WTC11 (cell line): ENCODE measurements around the gene IVD. TPM values are rescaled to one million over a fixed set of nuclear protein-coding genes. Genes with fewer than 3 reads are reported as not detected.
A peak's percentile ranks its signal among the peaks of the same experiment; 100 is the strongest.

Experiments used
- CBFB ChIP-seq: sonication (generic); formaldehyde crosslinking; IDR thresholded peaks from 2 replicates; pipeline ENCODE4 v1.8.1; 2022; ENCODE audit warnings: mild to moderate bottlenecking, low read depth, missing genetic modification reagents
- CREM ChIP-seq: sonication (generic); formaldehyde crosslinking; IDR thresholded peaks from 2 replicates; pipeline ENCODE4 v1.8.1; 2022; ENCODE audit warnings: mild to moderate bottlenecking, missing genetic modification reagents, moderate library complexity
- ELF4 ChIP-seq: sonication (generic); formaldehyde crosslinking; IDR thresholded peaks from 2 replicates; pipeline ENCODE4 v1.8.1; 2022; ENCODE audit warnings: low read depth, mild to moderate bottlenecking, moderate library complexity, missing genetic modification reagents
- FOXJ3 ChIP-seq: sonication (generic); formaldehyde crosslinking; IDR thresholded peaks from 2 replicates; pipeline ENCODE4 v1.9.0; 2021; ENCODE audit warnings: missing genetic modification reagents, mild to moderate bottlenecking, borderline replicate concordance
- HMGA2 ChIP-seq: fragments of 250-450 bp; sonication (Bioruptor Pico); IDR thresholded peaks from 2 replicates; pipeline ENCODE4 v1.4.0; 2021; ENCODE audit warnings: mild to moderate bottlenecking, moderate library complexity
- IRF2 ChIP-seq: sonication (generic); formaldehyde crosslinking; IDR thresholded peaks from 2 replicates; pipeline ENCODE4 v1.8.0; 2022; ENCODE audit warnings: low read depth, missing genetic modification reagents, borderline replicate concordance
- MYBL2 ChIP-seq: sonication (generic); formaldehyde crosslinking; IDR thresholded peaks from 2 replicates; pipeline ENCODE4 v1.8.1; 2023; ENCODE audit warnings: mild to moderate bottlenecking, moderate library complexity, missing genetic modification reagents
- NR1H2 ChIP-seq: sonication (generic); formaldehyde crosslinking; IDR thresholded peaks from 2 replicates; pipeline ENCODE4 v1.9.0; 2021; ENCODE audit warnings: mild to moderate bottlenecking, moderate library complexity, missing genetic modification reagents
- OVOL2 ChIP-seq: fragments of 250-450 bp; sonication (Bioruptor Pico); IDR thresholded peaks from 2 replicates; pipeline ENCODE4 v1.9.0; 2021; ENCODE audit warnings: mild to moderate bottlenecking, borderline replicate concordance
- PRRX2 ChIP-seq: fragments of 250-450 bp; sonication (Bioruptor Pico); IDR thresholded peaks from 2 replicates; pipeline ENCODE4 v1.8.0; 2021; ENCODE audit warnings: mild to moderate bottlenecking
- SMAD3 ChIP-seq: sonication (generic); formaldehyde crosslinking; IDR thresholded peaks from 2 replicates; pipeline ENCODE4 v1.8.0; 2022; ENCODE audit warnings: missing genetic modification reagents, mild to moderate bottlenecking, borderline replicate concordance
- SOX15 ChIP-seq: fragments of 250-450 bp; sonication (Bioruptor Pico); IDR thresholded peaks from 2 replicates; pipeline ENCODE4 v1.9.0; 2021; ENCODE audit warnings: mild to moderate bottlenecking
- TCF7 ChIP-seq: sonication (generic); formaldehyde crosslinking; IDR thresholded peaks from 2 replicates; pipeline ENCODE4 v1.8.0; 2022; ENCODE audit warnings: mild to moderate bottlenecking, low read depth, missing genetic modification reagents, moderate library complexity
- TP53 ChIP-seq: sonication (generic); formaldehyde crosslinking; IDR thresholded peaks from 2 replicates; pipeline ENCODE4 v1.8.1; 2023; ENCODE audit warnings: mild to moderate bottlenecking, missing genetic modification reagents
- ZNF232 ChIP-seq: sonication (generic); formaldehyde crosslinking; IDR thresholded peaks from 2 replicates; pipeline ENCODE4 v1.8.0; 2022; ENCODE audit warnings: mild to moderate bottlenecking, missing genetic modification reagents
- ZNF263 ChIP-seq: sonication (generic); formaldehyde crosslinking; IDR thresholded peaks from 2 replicates; pipeline ENCODE4 v1.8.1; 2022; ENCODE audit warnings: low read depth, mild to moderate bottlenecking, moderate library complexity, missing genetic modification reagents
- total RNA-seq: library from RNA; stranded (reverse); gene quantifications from 3 replicates; pipeline ENCODE4 v1.2.3, GENCODE V29; 2021
- TF ChIP-seq, protein P1 (sequence below): sonication (generic); formaldehyde crosslinking; conservative IDR thresholded peaks from 2 replicates; pipeline ENCODE4 v1.8.1; 2022; ENCODE audit warnings: mild to moderate bottlenecking, missing genetic modification reagents
- TF ChIP-seq, protein P2 (sequence below): sonication (generic); formaldehyde crosslinking; IDR thresholded peaks from 2 replicates; pipeline ENCODE4 v1.8.0; 2022; ENCODE audit warnings: missing genetic modification reagents
- TF ChIP-seq, protein P3 (sequence below): sonication (generic); formaldehyde crosslinking; conservative IDR thresholded peaks from 2 replicates; pipeline ENCODE4 v1.8.1; 2023; ENCODE audit warnings: mild to moderate bottlenecking, low read depth, missing genetic modification reagents, moderate library complexity
- TF ChIP-seq, protein P4 (sequence below): sonication (generic); formaldehyde crosslinking; IDR thresholded peaks from 2 replicates; pipeline ENCODE4 v1.8.0; 2022; ENCODE audit warnings: mild to moderate bottlenecking, missing genetic modification reagents
- TF ChIP-seq, protein P5 (sequence below): sonication (generic); formaldehyde crosslinking; IDR thresholded peaks from 2 replicates; pipeline ENCODE4 v1.8.1; 2022; ENCODE audit warnings: low read depth, mild to moderate bottlenecking, moderate library complexity, missing genetic modification reagents, borderline replicate concordance
- TF ChIP-seq, protein P6 (sequence below): sonication (generic); formaldehyde crosslinking; IDR thresholded peaks from 2 replicates; pipeline ENCODE4 v1.8.1; 2022; ENCODE audit warnings: low read depth, missing genetic modification reagents, borderline replicate concordance
- TF ChIP-seq, protein P7 (sequence below): fragments of 250-450 bp; sonication (Bioruptor Pico); IDR thresholded peaks from 2 replicates; pipeline ENCODE4 v1.9.0; 2021; ENCODE audit warnings: mild to moderate bottlenecking
- TF ChIP-seq, protein P8 (sequence below): sonication (generic); formaldehyde crosslinking; IDR thresholded peaks from 2 replicates; pipeline ENCODE4 v1.8.1; 2023; ENCODE audit warnings: mild to moderate bottlenecking, missing genetic modification reagents

IVD gene
- total RNA-seq, 1 experiment from 2014 or later: 96.1 TPM

DNA sequence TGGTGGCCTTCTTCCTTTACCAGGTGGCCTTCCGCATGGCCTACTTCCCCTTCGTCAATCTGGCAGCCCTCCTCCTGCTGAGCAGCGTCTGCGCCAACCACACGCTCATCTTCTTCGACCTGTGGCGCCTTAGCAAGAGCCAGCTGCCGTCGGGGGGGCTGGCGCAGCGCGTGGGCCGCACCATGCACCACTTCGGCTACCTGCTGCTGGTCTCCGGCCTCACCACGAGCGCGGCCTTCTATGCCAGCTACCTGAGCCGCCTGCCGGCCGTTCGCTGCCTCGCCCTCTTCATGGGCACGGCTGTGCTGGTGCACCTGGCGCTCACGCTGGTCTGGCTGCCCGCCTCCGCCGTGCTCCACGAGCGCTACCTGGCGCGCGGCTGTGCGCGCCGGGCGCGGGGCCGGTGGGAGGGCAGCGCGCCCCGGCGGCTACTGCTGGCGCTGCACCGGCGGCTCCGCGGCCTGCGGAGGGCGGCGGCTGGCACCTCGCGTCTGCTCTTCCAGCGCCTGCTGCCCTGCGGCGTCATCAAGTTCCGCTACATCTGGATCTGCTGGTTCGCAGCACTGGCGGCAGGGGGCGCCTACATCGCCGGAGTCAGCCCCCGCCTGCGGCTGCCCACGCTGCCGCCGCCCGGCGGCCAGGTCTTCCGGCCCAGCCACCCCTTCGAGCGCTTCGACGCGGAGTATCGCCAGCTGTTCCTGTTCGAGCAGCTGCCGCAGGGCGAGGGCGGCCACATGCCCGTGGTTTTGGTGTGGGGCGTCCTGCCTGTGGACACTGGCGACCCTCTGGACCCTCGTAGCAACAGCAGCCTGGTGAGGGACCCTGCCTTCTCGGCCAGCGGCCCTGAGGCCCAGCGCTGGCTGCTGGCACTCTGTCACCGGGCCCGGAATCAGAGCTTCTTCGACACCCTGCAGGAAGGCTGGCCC is 37.6 kb upstream of the IVD start (continued):
- TF ChIP-seq, protein P1, sequence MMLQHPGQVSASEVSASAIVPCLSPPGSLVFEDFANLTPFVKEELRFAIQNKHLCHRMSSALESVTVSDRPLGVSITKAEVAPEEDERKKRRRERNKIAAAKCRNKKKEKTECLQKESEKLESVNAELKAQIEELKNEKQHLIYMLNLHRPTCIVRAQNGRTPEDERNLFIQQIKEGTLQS: peak; percentile 92
- TF ChIP-seq, protein P2, sequence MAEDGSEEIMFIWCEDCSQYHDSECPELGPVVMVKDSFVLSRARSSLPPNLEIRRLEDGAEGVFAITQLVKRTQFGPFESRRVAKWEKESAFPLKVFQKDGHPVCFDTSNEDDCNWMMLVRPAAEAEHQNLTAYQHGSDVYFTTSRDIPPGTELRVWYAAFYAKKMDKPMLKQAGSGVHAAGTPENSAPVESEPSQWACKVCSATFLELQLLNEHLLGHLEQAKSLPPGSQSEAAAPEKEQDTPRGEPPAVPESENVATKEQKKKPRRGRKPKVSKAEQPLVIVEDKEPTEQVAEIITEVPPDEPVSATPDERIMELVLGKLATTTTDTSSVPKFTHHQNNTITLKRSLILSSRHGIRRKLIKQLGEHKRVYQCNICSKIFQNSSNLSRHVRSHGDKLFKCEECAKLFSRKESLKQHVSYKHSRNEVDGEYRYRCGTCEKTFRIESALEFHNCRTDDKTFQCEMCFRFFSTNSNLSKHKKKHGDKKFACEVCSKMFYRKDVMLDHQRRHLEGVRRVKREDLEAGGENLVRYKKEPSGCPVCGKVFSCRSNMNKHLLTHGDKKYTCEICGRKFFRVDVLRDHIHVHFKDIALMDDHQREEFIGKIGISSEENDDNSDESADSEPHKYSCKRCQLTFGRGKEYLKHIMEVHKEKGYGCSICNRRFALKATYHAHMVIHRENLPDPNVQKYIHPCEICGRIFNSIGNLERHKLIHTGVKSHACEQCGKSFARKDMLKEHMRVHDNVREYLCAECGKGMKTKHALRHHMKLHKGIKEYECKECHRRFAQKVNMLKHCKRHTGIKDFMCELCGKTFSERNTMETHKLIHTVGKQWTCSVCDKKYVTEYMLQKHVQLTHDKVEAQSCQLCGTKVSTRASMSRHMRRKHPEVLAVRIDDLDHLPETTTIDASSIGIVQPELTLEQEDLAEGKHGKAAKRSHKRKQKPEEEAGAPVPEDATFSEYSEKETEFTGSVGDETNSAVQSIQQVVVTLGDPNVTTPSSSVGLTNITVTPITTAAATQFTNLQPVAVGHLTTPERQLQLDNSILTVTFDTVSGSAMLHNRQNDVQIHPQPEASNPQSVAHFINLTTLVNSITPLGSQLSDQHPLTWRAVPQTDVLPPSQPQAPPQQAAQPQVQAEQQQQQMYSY (CRISPR knock-in tag): peak; percentile 78
- TF ChIP-seq IRF2: peak; percentile 95
- peak; percentile 98 for TF ChIP-seq SMAD3 (CRISPR knock-in tag)
- peak; percentile 99 for TF ChIP-seq ZNF232 (CRISPR knock-in tag)
- peak; percentile 90 for TF ChIP-seq CREM (CRISPR knock-in tag)
- TF ChIP-seq, protein P3, sequence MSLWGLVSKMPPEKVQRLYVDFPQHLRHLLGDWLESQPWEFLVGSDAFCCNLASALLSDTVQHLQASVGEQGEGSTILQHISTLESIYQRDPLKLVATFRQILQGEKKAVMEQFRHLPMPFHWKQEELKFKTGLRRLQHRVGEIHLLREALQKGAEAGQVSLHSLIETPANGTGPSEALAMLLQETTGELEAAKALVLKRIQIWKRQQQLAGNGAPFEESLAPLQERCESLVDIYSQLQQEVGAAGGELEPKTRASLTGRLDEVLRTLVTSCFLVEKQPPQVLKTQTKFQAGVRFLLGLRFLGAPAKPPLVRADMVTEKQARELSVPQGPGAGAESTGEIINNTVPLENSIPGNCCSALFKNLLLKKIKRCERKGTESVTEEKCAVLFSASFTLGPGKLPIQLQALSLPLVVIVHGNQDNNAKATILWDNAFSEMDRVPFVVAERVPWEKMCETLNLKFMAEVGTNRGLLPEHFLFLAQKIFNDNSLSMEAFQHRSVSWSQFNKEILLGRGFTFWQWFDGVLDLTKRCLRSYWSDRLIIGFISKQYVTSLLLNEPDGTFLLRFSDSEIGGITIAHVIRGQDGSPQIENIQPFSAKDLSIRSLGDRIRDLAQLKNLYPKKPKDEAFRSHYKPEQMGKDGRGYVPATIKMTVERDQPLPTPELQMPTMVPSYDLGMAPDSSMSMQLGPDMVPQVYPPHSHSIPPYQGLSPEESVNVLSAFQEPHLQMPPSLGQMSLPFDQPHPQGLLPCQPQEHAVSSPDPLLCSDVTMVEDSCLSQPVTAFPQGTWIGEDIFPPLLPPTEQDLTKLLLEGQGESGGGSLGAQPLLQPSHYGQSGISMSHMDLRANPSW (CRISPR knock-in tag): peak; percentile 92; the same call in 1 of the 2 replicates
- no peak for TF ChIP-seq SOX15 (CRISPR knock-in tag)
- TF ChIP-seq, protein P4, sequence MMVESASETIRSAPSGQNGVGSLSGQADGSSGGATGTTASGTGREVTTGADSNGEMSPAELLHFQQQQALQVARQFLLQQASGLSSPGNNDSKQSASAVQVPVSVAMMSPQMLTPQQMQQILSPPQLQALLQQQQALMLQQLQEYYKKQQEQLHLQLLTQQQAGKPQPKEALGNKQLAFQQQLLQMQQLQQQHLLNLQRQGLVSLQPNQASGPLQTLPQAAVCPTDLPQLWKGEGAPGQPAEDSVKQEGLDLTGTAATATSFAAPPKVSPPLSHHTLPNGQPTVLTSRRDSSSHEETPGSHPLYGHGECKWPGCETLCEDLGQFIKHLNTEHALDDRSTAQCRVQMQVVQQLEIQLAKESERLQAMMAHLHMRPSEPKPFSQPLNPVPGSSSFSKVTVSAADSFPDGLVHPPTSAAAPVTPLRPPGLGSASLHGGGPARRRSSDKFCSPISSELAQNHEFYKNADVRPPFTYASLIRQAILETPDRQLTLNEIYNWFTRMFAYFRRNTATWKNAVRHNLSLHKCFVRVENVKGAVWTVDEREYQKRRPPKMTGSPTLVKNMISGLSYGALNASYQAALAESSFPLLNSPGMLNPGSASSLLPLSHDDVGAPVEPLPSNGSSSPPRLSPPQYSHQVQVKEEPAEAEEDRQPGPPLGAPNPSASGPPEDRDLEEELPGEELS: peak; percentile 99
- TF ChIP-seq, protein P5, sequence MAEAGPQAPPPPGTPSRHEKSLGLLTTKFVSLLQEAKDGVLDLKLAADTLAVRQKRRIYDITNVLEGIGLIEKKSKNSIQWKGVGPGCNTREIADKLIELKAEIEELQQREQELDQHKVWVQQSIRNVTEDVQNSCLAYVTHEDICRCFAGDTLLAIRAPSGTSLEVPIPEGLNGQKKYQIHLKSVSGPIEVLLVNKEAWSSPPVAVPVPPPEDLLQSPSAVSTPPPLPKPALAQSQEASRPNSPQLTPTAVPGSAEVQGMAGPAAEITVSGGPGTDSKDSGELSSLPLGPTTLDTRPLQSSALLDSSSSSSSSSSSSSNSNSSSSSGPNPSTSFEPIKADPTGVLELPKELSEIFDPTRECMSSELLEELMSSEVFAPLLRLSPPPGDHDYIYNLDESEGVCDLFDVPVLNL (CRISPR knock-in tag): peak; percentile 95
- TF ChIP-seq ELF4: peak; percentile 98
- peak; percentile 98 for TF ChIP-seq MYBL2
- peak; percentile 93 for TF ChIP-seq CBFB (CRISPR knock-in tag)
- TF ChIP-seq TP53 (CRISPR knock-in tag): peak; percentile 98
- no peak for TF ChIP-seq PRRX2 (CRISPR knock-in tag)
- peak; percentile 93 for TF ChIP-seq NR1H2 (CRISPR knock-in tag)
- peak; percentile 93 for TF ChIP-seq FOXJ3 (CRISPR knock-in tag)
- TF ChIP-seq TCF7 (CRISPR knock-in tag): peak; percentile 98; the same call in 1 of the 2 replicates
- TF ChIP-seq ZNF263 (CRISPR knock-in tag): peak; percentile 79; the same call in 1 of the 2 replicates
- no peak for TF ChIP-seq HMGA2 (CRISPR knock-in tag)
- TF ChIP-seq, protein P6, sequence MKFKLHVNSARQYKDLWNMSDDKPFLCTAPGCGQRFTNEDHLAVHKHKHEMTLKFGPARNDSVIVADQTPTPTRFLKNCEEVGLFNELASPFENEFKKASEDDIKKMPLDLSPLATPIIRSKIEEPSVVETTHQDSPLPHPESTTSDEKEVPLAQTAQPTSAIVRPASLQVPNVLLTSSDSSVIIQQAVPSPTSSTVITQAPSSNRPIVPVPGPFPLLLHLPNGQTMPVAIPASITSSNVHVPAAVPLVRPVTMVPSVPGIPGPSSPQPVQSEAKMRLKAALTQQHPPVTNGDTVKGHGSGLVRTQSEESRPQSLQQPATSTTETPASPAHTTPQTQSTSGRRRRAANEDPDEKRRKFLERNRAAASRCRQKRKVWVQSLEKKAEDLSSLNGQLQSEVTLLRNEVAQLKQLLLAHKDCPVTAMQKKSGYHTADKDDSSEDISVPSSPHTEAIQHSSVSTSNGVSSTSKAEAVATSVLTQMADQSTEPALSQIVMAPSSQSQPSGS (CRISPR knock-in tag): peak; percentile 95
- TF ChIP-seq, protein P7, sequence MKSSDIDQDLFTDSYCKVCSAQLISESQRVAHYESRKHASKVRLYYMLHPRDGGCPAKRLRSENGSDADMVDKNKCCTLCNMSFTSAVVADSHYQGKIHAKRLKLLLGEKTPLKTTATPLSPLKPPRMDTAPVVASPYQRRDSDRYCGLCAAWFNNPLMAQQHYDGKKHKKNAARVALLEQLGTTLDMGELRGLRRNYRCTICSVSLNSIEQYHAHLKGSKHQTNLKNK (CRISPR knock-in tag): no peak
- TF ChIP-seq, protein P8, sequence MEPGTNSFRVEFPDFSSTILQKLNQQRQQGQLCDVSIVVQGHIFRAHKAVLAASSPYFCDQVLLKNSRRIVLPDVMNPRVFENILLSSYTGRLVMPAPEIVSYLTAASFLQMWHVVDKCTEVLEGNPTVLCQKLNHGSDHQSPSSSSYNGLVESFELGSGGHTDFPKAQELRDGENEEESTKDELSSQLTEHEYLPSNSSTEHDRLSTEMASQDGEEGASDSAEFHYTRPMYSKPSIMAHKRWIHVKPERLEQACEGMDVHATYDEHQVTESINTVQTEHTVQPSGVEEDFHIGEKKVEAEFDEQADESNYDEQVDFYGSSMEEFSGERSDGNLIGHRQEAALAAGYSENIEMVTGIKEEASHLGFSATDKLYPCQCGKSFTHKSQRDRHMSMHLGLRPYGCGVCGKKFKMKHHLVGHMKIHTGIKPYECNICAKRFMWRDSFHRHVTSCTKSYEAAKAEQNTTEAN (CRISPR knock-in tag): peak; percentile 98
- no peak for TF ChIP-seq OVOL2 (CRISPR knock-in tag)
